CD8-positive, alpha-beta memory T cell (primary cell): ENCODE data around the gene SLC44A1. TPM values are rescaled to one million over a fixed set of nuclear protein-coding genes. Genes with fewer than 3 reads are reported as not detected.

Experiments
- CTCF ChIA-PET: fragments of 350-600 bp; sonication (Branson Sonifier 250); formaldehyde crosslinking; loops from one replicate; lab custom pipeline; 2021; ENCODE audit warnings: antibody characterized with exemption; lab: Charles Lee
- POLR2A ChIA-PET: fragments of 350-600 bp; sonication (Branson Sonifier 250); formaldehyde crosslinking; loops from one replicate; lab custom pipeline; 2021; ENCODE audit warnings: antibody characterized with exemption; lab: Charles Lee
- DNase-seq, 5 donors: peaks; one replicate each; pipeline versions ENCODE4 v3.0.0 to v3.0.0-alpha.2; 2020 to 2022; ENCODE audit warnings: mixed read lengths in 1 of 5
- H3K27ac ChIP-seq: one replicate; pipeline ENCODE4 v1.7.0; 2013; ENCODE audit warnings: low read depth, mild to moderate bottlenecking, low read length, moderate library complexity
- H3K27me3 ChIP-seq: 2 replicates; pipeline ENCODE4 v1.7.0; 2013; ENCODE audit warnings: low read length, mild to moderate bottlenecking; ENCODE audit not compliant: insufficient read depth, poor library complexity, severe bottlenecking
- H3K36me3 ChIP-seq: 2 replicates; pipeline ENCODE4 v1.7.0; 2013; ENCODE audit warnings: mild to moderate bottlenecking, low read length, moderate library complexity; ENCODE audit not compliant: insufficient read depth
- H3K4me1 ChIP-seq: 2 replicates; pipeline ENCODE4 v1.7.0; 2013; ENCODE audit warnings: mild to moderate bottlenecking, low read length, moderate library complexity; ENCODE audit not compliant: insufficient read depth
- H3K4me3 ChIP-seq: 2 replicates; pipeline ENCODE4 v1.7.0; 2013; ENCODE audit warnings: mild to moderate bottlenecking, low read length
- H3K9me3 ChIP-seq: 2 replicates; pipeline ENCODE4 v1.7.0; 2013; ENCODE audit warnings: mild to moderate bottlenecking, low read length
- H3K27ac Mint-ChIP-seq, 8 donors: one replicate each; pipeline ENCODE4 v1.8.0; 2020 to 2021; ENCODE audit warnings: mixed read lengths in 8 of 8, mild to moderate bottlenecking in 6 of 8, inconsistent platforms in 3 of 8, moderate library complexity in 3 of 8
- H3K27me3 Mint-ChIP-seq, 2 donors: one replicate each; pipeline ENCODE4 v1.8.0; 2020 to 2021; ENCODE audit warnings: mixed read lengths in 2 of 2, mild to moderate bottlenecking in 1 of 2, moderate library complexity in 1 of 2
- H3K36me3 Mint-ChIP-seq, 3 donors: one replicate each; pipeline ENCODE4 v1.8.0; 2020 to 2021; ENCODE audit warnings: mixed read lengths in 3 of 3, inconsistent platforms in 1 of 3, mild to moderate bottlenecking in 1 of 3
- H3K4me1 Mint-ChIP-seq, 3 donors: one replicate each; pipeline ENCODE4 v1.8.0; 2020 to 2021; ENCODE audit warnings: mixed read lengths in 3 of 3, inconsistent platforms in 1 of 3, mild to moderate bottlenecking in 1 of 3
- H3K4me3 Mint-ChIP-seq, 7 donors: one replicate each; pipeline ENCODE4 v1.8.0; 2020 to 2021; ENCODE audit warnings: mixed read lengths in 7 of 7, mild to moderate bottlenecking in 6 of 7, moderate library complexity in 4 of 7, inconsistent platforms in 2 of 7
- H3K9me3 Mint-ChIP-seq, 5 donors: one replicate each; pipeline ENCODE4 v1.8.0; 2020 to 2022; ENCODE audit warnings: mixed read lengths in 5 of 5, mild to moderate bottlenecking in 3 of 5, moderate library complexity in 2 of 5, inconsistent platforms in 1 of 5
- polyA plus RNA-seq: library from polyadenylated mRNA; unstranded; fragments of 300-500 nt; fragmentation: Illumina TruSeq; gene quantifications from one replicate; pipeline ENCODE4 v1.2.3, GENCODE V29; 2021
- total RNA-seq, 2 experiments: library from RNA; stranded (reverse); gene quantifications; one replicate each; pipeline ENCODE4 v1.2.3, GENCODE V29; 2021

SLC44A1 gene
- total and polyA plus RNA-seq, 3 experiments from 2014 or later, result 7.8 to 14.9 (median 8.3) TPM

- H3K27ac Mint-ChIP-seq, result peak overlapping the region in 1 of 8 donors; percentile 2
- Histone ChIP-seq H3K4me3 (no peak overlapping the region), H3K4me1 (peaks cover 3% of the 10 kb centered on the region), H3K27ac (no peak overlapping the region), H3K36me3 (no peaks in the 10 kb centered on the region), H3K9me3 (no peaks in the 10 kb centered on the region), H3K27me3 (no peaks in the 10 kb centered on the region)
- POLR2A ChIA-PET, result no interaction called here
- no peaks in the 10 kb centered on the region for H3K36me3 Mint-ChIP-seq
- peaks cover 0 to 1% of the 10 kb centered on the region in 2 donors for H3K27me3 Mint-ChIP-seq
- DNase-seq, result no peak
- H3K4me1 Mint-ChIP-seq, result peaks cover 9 to 12% (median 10%) of the 10 kb centered on the region in 3 donors
- peak overlapping the region in 2 of 7 donors; percentile 10 to 49 for H3K4me3 Mint-ChIP-seq
- H3K9me3 Mint-ChIP-seq, result no peaks in the 10 kb centered on the region
- CTCF ChIA-PET, result no interaction called here
Observed at GRCh38 chr9:105444130-105444529, 199.7 kb downstream of the SLC44A1 start.

GRCh38 chr9:105445203-105445881 lies 200.9 kb downstream of the SLC44A1 start:
- Mint-ChIP-seq H3K9me3 (no peaks in the 10 kb centered on the region), H3K4me1 (peaks cover 9 to 12% (median 10%) of the 10 kb centered on the region in 3 donors), H3K27ac (peak overlapping the region in 2 of 8 donors; percentile 8 to 38), H3K27me3 (peaks cover 0 to 1% of the 10 kb centered on the region in 2 donors), H3K36me3 (no peaks in the 10 kb centered on the region), H3K4me3 (peak overlapping the region in 2 of 7 donors; percentile 29 to 79)
- no peak overlapping the region for H3K4me3 ChIP-seq
- no peak overlapping the region for H3K27ac ChIP-seq
- ChIA-PET CTCF (no interaction called here), POLR2A (no interaction called here)
- H3K27me3 ChIP-seq, result no peaks in the 10 kb centered on the region
- peaks cover 3% of the 10 kb centered on the region for H3K4me1 ChIP-seq
- H3K36me3 ChIP-seq, result no peaks in the 10 kb centered on the region
- no peaks in the 10 kb centered on the region for H3K9me3 ChIP-seq
- no peak for DNase-seq

GRCh38 chr9:105447386-105447813 lies 202.9 kb downstream of the SLC44A1 start:
- no peak for DNase-seq
- no peaks in the 10 kb centered on the region for H3K36me3 Mint-ChIP-seq
- H3K4me1 Mint-ChIP-seq, result peaks cover 9 to 12% (median 10%) of the 10 kb centered on the region in 3 donors
- Histone ChIP-seq H3K4me3 (peak overlapping the region; percentile 66), H3K27me3 (no peaks in the 10 kb centered on the region), H3K9me3 (no peaks in the 10 kb centered on the region), H3K4me1 (peaks cover 3% of the 10 kb centered on the region), H3K27ac (peak overlapping the region; percentile 13), H3K36me3 (no peaks in the 10 kb centered on the region)
- no peaks in the 10 kb centered on the region for H3K9me3 Mint-ChIP-seq
- peaks cover 0 to 4% of the 10 kb centered on the region in 2 donors for H3K27me3 Mint-ChIP-seq
- peak overlapping the region; percentile 72 to 92 (median 83) for H3K4me3 Mint-ChIP-seq
- peak overlapping the region in 5 of 8 donors; percentile 10 to 78 (median 67) for H3K27ac Mint-ChIP-seq
- ChIA-PET CTCF (interaction anchor here (0.7 to 1.2 kb wide), 2 partner anchors 10 to 1912 kb away, joined by 3 read pairs; no protein-coding TSS in a partner anchor), POLR2A (no interaction called here)

- Histone ChIP-seq H3K4me3 (peak within 1 kb of the TSS; percentile 66), H3K36me3 (no peaks in the 10 kb centered on the region), H3K9me3 (no peaks in the 10 kb centered on the region), H3K27ac (peak within 1 kb of the TSS; percentile 13), H3K4me1 (peaks cover 3% of the 10 kb centered on the region), H3K27me3 (no peaks in the 10 kb centered on the region)
- peak; percentile 59 to 82 (median 73) for DNase-seq
- Mint-ChIP-seq H3K9me3 (no peaks in the 10 kb centered on the region), H3K4me3 (peak within 1 kb of the TSS; percentile 72 to 94 (median 85)), H3K27me3 (peaks cover 0 to 4% of the 10 kb centered on the region in 2 donors), H3K4me1 (peaks cover 9 to 12% (median 10%) of the 10 kb centered on the region in 3 donors), H3K36me3 (no peaks in the 10 kb centered on the region), H3K27ac (peak within 1 kb of the TSS in 7 of 8 donors; percentile 25 to 78 (median 67))
- ChIA-PET CTCF (interaction anchor here (0.7 to 1.2 kb wide), 2 partner anchors 9 to 1911 kb away, joined by 3 read pairs; no protein-coding TSS in a partner anchor), POLR2A (no interaction called here)
Observed at GRCh38 chr9:105447814-105448812, 203.7 kb downstream of the SLC44A1 start, which contains the start of gene FSD1L. Gene FSD1L (plus strand): TSS chr9:105448034. CDS start chr9:105448221, 187 bp downstream.

GRCh38 chr9:105449081-105449480 lies 204.6 kb downstream of the SLC44A1 start:
- H3K9me3 ChIP-seq, result no peaks in the 10 kb centered on the region
- no peak overlapping the region for H3K27ac ChIP-seq
- H3K27me3 Mint-ChIP-seq, result peaks cover 0 to 3% of the 10 kb centered on the region in 2 donors
- H3K9me3 Mint-ChIP-seq, result no peaks in the 10 kb centered on the region
- no peaks in the 10 kb centered on the region for H3K36me3 ChIP-seq
- H3K27ac Mint-ChIP-seq, result peak overlapping the region in 2 of 8 donors; percentile 30 to 36
- ChIA-PET POLR2A (no interaction called here), CTCF (no interaction called here)
- H3K27me3 ChIP-seq, result no peaks in the 10 kb centered on the region
- no peak overlapping the region for H3K4me3 ChIP-seq
- peak overlapping the region; percentile 72 to 94 (median 82) for H3K4me3 Mint-ChIP-seq
- no peaks in the 10 kb centered on the region for H3K36me3 Mint-ChIP-seq
- H3K4me1 Mint-ChIP-seq, result peaks cover 9 to 12% (median 10%) of the 10 kb centered on the region in 3 donors
- H3K4me1 ChIP-seq, result peaks cover 3% of the 10 kb centered on the region
- no peak for DNase-seq

GRCh38 chr9:105452185-105452584 lies 207.7 kb downstream of the SLC44A1 start:
- no peaks in the 10 kb centered on the region for H3K36me3 ChIP-seq
- peaks cover 3% of the 10 kb centered on the region for H3K4me1 ChIP-seq
- ChIA-PET CTCF (no interaction called here), POLR2A (no interaction called here)
- Mint-ChIP-seq H3K36me3 (no peaks in the 10 kb centered on the region), H3K4me1 (peaks cover 9 to 12% (median 10%) of the 10 kb centered on the region in 3 donors), H3K27ac (no peak overlapping the region), H3K4me3 (no peak overlapping the region), H3K9me3 (no peaks in the 10 kb centered on the region), H3K27me3 (peaks cover 0 to 3% of the 10 kb centered on the region in 2 donors)
- H3K27me3 ChIP-seq, result no peaks in the 10 kb centered on the region
- no peak for DNase-seq
- H3K9me3 ChIP-seq, result no peaks in the 10 kb centered on the region
- no peak overlapping the region for H3K27ac ChIP-seq
- no peak overlapping the region for H3K4me3 ChIP-seq

GRCh38 chr9:105455836-105456475 lies 211.5 kb downstream of the SLC44A1 start:
- POLR2A ChIA-PET, result no interaction called here
- CTCF ChIA-PET, result no interaction called here
- Mint-ChIP-seq H3K27ac (no peak overlapping the region), H3K4me1 (no peaks in the 10 kb centered on the region), H3K9me3 (peaks cover 0 to 1% (median 0%) of the 10 kb centered on the region in 5 donors), H3K27me3 (peaks cover 0 to 2% of the 10 kb centered on the region in 2 donors), H3K36me3 (no peaks in the 10 kb centered on the region), H3K4me3 (no peak overlapping the region)
- no peaks in the 10 kb centered on the region for H3K27me3 ChIP-seq
- H3K36me3 ChIP-seq, result no peaks in the 10 kb centered on the region
- no peak overlapping the region for H3K27ac ChIP-seq
- H3K9me3 ChIP-seq, result no peaks in the 10 kb centered on the region
- H3K4me1 ChIP-seq, result no peaks in the 10 kb centered on the region
- no peak overlapping the region for H3K4me3 ChIP-seq
- no peak for DNase-seq
